B cell (primary cell): Measurements from ENCODE around the gene FAM120AOS. TPM values are rescaled to one million over a fixed set of nuclear protein-coding genes. Genes with fewer than 3 reads are reported as not detected.
"Not testable (repeated sequence)": the region's sequence is repeated elsewhere in the genome, so short reads cannot be mapped to it uniquely, and the experiment has no call there.

ENCODE experiments used
- ATAC-seq: fragments of 200-7000 bp; cut with Tn5 transposase; one replicate; pipeline ENCODE4 v1.10.0; 2021; ENCODE audit warnings: low read depth, mild to moderate bottlenecking, moderate number of reproducible peaks, moderate library complexity
- CTCF ChIA-PET: fragments of 350-600 bp; sonication (Branson Sonifier 250); formaldehyde crosslinking; loops from one replicate; lab custom pipeline; 2021; ENCODE audit warnings: antibody characterized with exemption, inconsistent platforms; lab: Charles Lee
- POLR2A ChIA-PET: fragments of 350-600 bp; sonication (Branson Sonifier 250); formaldehyde crosslinking; loops from one replicate; lab custom pipeline; 2021; ENCODE audit warnings: antibody characterized with exemption; lab: Charles Lee
- DNase-seq: peaks from one replicate; pipeline ENCODE4 v3.0.0; 2013
- H2AFZ ChIP-seq: 2 replicates; pipeline ENCODE4 v1.6.1; 2012; ENCODE audit warnings: mild to moderate bottlenecking, low read depth, low read length; ENCODE audit not compliant: insufficient read depth, poor library complexity, severe bottlenecking
- H3K27ac ChIP-seq, 2 donors: 1 replicate in 1 of 2; 2 replicates in 1 of 2; pipeline ENCODE4 v1.5.1; 2012 to 2013; ENCODE audit warnings: low read length in 2 of 2, mild to moderate bottlenecking in 2 of 2, moderate library complexity in 1 of 2
- H3K27me3 ChIP-seq, 4 experiments: fragments of 200-600 bp in 1 of 4; sonication (generic) in 1 of 4; replicated peaks in 1 of 4; 1 replicate in 2 of 4; 2 replicates in 2 of 4; pipeline versions ENCODE4 v1.6.1 to v1.7.0; 2013 to 2016; ENCODE audit warnings: low read length in 3 of 4, mild to moderate bottlenecking in 2 of 4, mixed read lengths in 1 of 4, moderate library complexity in 1 of 4; ENCODE audit not compliant: insufficient read depth in 4 of 4, control insufficient read depth in 3 of 4; ENCODE audit errors: control extremely low read depth in 1 of 4
- H3K36me3 ChIP-seq, 2 experiments: replicated peaks in 1 of 2; 1 replicate in 1 of 2; 2 replicates in 1 of 2; pipeline versions ENCODE4 v1.6.1 to v1.7.1; 2013; ENCODE audit warnings: low read length in 1 of 2; ENCODE audit not compliant: insufficient read depth in 2 of 2, control insufficient read depth in 1 of 2; ENCODE audit errors: control extremely low read depth in 1 of 2, extremely low read depth in 1 of 2
- H3K4me1 ChIP-seq, 2 donors: fragments of 200-600 bp in 1 of 2; sonication (generic) in 1 of 2; 1 replicate in 1 of 2; 2 replicates in 1 of 2; pipeline versions ENCODE4 v1.5.1 to v1.6.1; 2013 to 2017; ENCODE audit warnings: low read length in 2 of 2; ENCODE audit not compliant: control insufficient read depth in 2 of 2, insufficient read depth in 2 of 2
- H3K4me2 ChIP-seq: replicated peaks from 2 replicates; pipeline ENCODE3; 2012; ENCODE audit warnings: mild to moderate bottlenecking, low read depth, low read length; ENCODE audit not compliant: poor library complexity, severe bottlenecking
- H3K4me3 ChIP-seq, 5 experiments: fragments of 200-600 bp in 1 of 5; sonication (generic) in 1 of 5; 1 replicate in 3 of 5; 2 replicates in 2 of 5; pipeline versions ENCODE4 v1.5.1 to v1.7.0; 2011 to 2016; ENCODE audit warnings: low read length in 4 of 5, mild to moderate bottlenecking in 4 of 5, low read depth in 2 of 5, control low read depth in 1 of 5, moderate library complexity in 1 of 5; ENCODE audit not compliant: insufficient read depth in 1 of 5; ENCODE audit errors: control extremely low read depth in 1 of 5, extremely low read depth in 1 of 5
- H3K79me2 ChIP-seq: fragments of 200-600 bp; sonication (generic); one replicate; pipeline ENCODE4 v1.6.0; 2016; ENCODE audit warnings: low read length; ENCODE audit not compliant: control insufficient read depth, insufficient read depth
- H3K9ac ChIP-seq: fragments of 200-600 bp; sonication (generic); 2 replicates; pipeline ENCODE4 v1.6.1; 2017; ENCODE audit warnings: mild to moderate bottlenecking, low read length, moderate library complexity
- H3K9me3 ChIP-seq, 3 donors: one replicate each; pipeline versions ENCODE4 v1.6.1 to v1.7.1; 2013; ENCODE audit warnings: low read length in 2 of 3; ENCODE audit not compliant: control insufficient read depth in 2 of 3, insufficient read depth in 1 of 3; ENCODE audit errors: control extremely low read depth in 1 of 3
- H4K20me1 ChIP-seq: 2 replicates; pipeline ENCODE4 v1.6.0; 2012; ENCODE audit warnings: mild to moderate bottlenecking, low read length; ENCODE audit not compliant: insufficient read depth, control insufficient read depth, poor library complexity, severe bottlenecking
- H3K27ac Mint-ChIP-seq: one replicate; pipeline ENCODE4 v1.8.0; 2021; ENCODE audit warnings: mixed read lengths
- H3K27me3 Mint-ChIP-seq: one replicate; pipeline ENCODE4 v1.8.0; 2021; ENCODE audit warnings: mixed read lengths
- H3K4me1 Mint-ChIP-seq: one replicate; pipeline ENCODE4 v1.8.0; 2021; ENCODE audit warnings: mixed read lengths
- H3K4me3 Mint-ChIP-seq: one replicate; pipeline ENCODE4 v1.8.0; 2021; ENCODE audit warnings: mixed read lengths
- H3K9me3 Mint-ChIP-seq: one replicate; pipeline ENCODE4 v1.8.0; 2022; ENCODE audit warnings: mixed read lengths; ENCODE audit not compliant: insufficient read depth
- EZH2 ChIP-seq: IDR thresholded peaks from 2 replicates; pipeline ENCODE4 v1.6.1; 2012; ENCODE audit warnings: borderline replicate concordance, low read depth, mild to moderate bottlenecking, moderate library complexity, low read length; ENCODE audit not compliant: insufficient read depth, poor library complexity, severe bottlenecking
- WGBS: methylation state at CpG from one replicate; pipeline ENCODE4 v1.1.5; 2013; ENCODE audit warnings: missing lambda C conversion rate; ENCODE audit not compliant: insufficient coverage; 5-methylcytosine and 5-hydroxymethylcytosine counted together
- intact Hi-C: fragments of 100-400 bp; cut with micrococcal nuclease; formaldehyde crosslinking; loops from one replicate; pipeline ENCODE4 v1.10.0; 2022
- polyA plus RNA-seq: library from polyadenylated mRNA; depleted of rRNA; stranded (reverse); fragments of >200 nt; gene quantifications from 2 replicates; pipeline ENCODE4 v1.2.3, GENCODE V29; 2012
- total RNA-seq, 2 donors: library from RNA; stranded (reverse); fragments of 120-200 nt in 1 of 2; gene quantifications; 1 replicate in 1 of 2; 2 replicates in 1 of 2; pipeline versions ENCODE4 v1.2.3 to v1.2.4, GENCODE V29; 2013 to 2022
- TF ChIP-seq, protein P1 (sequence below): fragments of 200-600 bp; IDR thresholded peaks from one replicate; pipeline ENCODE4 v1.8.0; 2022; ENCODE audit warnings: antibody characterized with exemption, mild to moderate bottlenecking

Gene FAM120AOS
- total and polyA plus RNA-seq, 2 donors (not counting 1 experiment from before 2014, with no cell fraction given) = 36.0 to 47.8 TPM

- Mint-ChIP-seq H3K27ac (no peak overlapping the region), H3K9me3 (no peaks in the 10 kb centered on the region), H3K4me3 (no peak overlapping the region), H3K27me3 (no peaks in the 10 kb centered on the region), H3K4me1 (peaks cover 14% of the 10 kb centered on the region)
- intact Hi-C loops = no loop called here
- no peaks in the 10 kb centered on the region for H4K20me1 ChIP-seq
- TF ChIP-seq, protein P1, sequence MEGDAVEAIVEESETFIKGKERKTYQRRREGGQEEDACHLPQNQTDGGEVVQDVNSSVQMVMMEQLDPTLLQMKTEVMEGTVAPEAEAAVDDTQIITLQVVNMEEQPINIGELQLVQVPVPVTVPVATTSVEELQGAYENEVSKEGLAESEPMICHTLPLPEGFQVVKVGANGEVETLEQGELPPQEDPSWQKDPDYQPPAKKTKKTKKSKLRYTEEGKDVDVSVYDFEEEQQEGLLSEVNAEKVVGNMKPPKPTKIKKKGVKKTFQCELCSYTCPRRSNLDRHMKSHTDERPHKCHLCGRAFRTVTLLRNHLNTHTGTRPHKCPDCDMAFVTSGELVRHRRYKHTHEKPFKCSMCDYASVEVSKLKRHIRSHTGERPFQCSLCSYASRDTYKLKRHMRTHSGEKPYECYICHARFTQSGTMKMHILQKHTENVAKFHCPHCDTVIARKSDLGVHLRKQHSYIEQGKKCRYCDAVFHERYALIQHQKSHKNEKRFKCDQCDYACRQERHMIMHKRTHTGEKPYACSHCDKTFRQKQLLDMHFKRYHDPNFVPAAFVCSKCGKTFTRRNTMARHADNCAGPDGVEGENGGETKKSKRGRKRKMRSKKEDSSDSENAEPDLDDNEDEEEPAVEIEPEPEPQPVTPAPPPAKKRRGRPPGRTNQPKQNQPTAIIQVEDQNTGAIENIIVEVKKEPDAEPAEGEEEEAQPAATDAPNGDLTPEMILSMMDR = no peak
- TF ChIP-seq EZH2 = no peak
- H3K4me2 ChIP-seq = no peak overlapping the region
- ATAC-seq (no peak), DNase-seq (no peak)
- ChIA-PET CTCF (no interaction called here), POLR2A (no interaction called here)
- no peak overlapping the region for H3K4me3 ChIP-seq
- WGBS = 88% methylated on average over 2 of the region's 3 CpGs
- H3K27me3 ChIP-seq = no peaks in the 10 kb centered on the region
- no peak overlapping the region for H3K9ac ChIP-seq
- H3K9me3 ChIP-seq = no peaks in the 10 kb centered on the region
- peaks cover 9 to 28% of the 10 kb centered on the region in 2 experiments for H3K36me3 ChIP-seq
- H3K79me2 ChIP-seq = peaks cover 17% of the 10 kb centered on the region
- no peak overlapping the region for H2AFZ ChIP-seq
- H3K27ac ChIP-seq = peak overlapping the region in 1 of 2 donors; percentile 11
- H3K4me1 ChIP-seq = peaks cover 7 to 9% of the 10 kb centered on the region in 2 donors
Observed at GRCh38 chr9:93446073-93446472, 7.3 kb downstream of the FAM120AOS start.

DNA sequence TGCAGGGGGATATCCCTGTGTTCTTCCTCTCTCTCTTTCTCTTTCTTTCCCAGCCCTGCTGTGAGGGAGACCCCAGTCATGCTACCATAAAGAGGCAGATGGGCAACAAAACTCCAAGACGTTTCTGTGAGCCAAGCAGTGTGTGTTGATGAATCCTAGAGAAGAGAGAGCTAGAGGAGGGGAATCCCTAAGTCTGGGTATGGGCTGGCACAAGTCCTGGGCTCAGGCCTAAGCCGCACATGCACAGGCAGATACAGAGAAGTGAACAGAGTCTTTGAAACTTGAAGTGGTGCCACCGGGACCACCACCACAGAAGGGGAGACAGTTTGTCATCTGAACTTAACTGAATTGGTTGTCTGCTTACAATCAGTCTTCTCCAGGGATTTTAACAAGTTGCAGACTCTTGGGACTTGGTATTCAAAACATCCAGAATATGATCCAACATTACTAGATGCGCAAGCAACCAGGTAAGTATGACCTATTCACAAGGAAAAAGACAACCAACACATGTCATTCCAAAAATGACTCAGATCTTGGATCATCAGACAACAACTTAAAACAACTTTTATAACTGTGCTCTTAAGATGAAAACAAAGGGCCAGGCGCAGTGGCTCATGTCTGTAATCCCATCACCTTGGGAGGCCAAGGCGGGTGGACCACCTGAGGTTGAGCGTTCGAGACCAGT, 12.3 kb downstream of the FAM120AOS start:
- no peak overlapping the region for H3K4me2 ChIP-seq
- Mint-ChIP-seq H3K4me1 (no peaks in the 10 kb centered on the region), H3K4me3 (no peak overlapping the region), H3K9me3 (no peaks in the 10 kb centered on the region), H3K27me3 (no peaks in the 10 kb centered on the region), H3K27ac (no peak overlapping the region)
- H3K9ac ChIP-seq = no peak overlapping the region
- TF ChIP-seq, protein P1 = no peak
- H2AFZ ChIP-seq = no peak overlapping the region
- no peak overlapping the region for H3K27ac ChIP-seq
- DNase-seq (no peak), ATAC-seq (no peak)
- POLR2A ChIA-PET = no interaction called here
- H3K27me3 ChIP-seq = no peaks in the 10 kb centered on the region
- no peaks in the 10 kb centered on the region for H3K9me3 ChIP-seq
- H3K4me1 ChIP-seq = no peaks in the 10 kb centered on the region
- 97% methylated on average over 8 of the region's 8 CpGs for WGBS
- H3K36me3 ChIP-seq = peaks cover 2 to 10% of the 10 kb centered on the region in 2 experiments
- CTCF ChIA-PET = no interaction called here
- no peaks in the 10 kb centered on the region for H3K79me2 ChIP-seq
- no peak overlapping the region for H3K4me3 ChIP-seq
- no peaks in the 10 kb centered on the region for H4K20me1 ChIP-seq
- intact Hi-C loops = no loop called here

DNA sequence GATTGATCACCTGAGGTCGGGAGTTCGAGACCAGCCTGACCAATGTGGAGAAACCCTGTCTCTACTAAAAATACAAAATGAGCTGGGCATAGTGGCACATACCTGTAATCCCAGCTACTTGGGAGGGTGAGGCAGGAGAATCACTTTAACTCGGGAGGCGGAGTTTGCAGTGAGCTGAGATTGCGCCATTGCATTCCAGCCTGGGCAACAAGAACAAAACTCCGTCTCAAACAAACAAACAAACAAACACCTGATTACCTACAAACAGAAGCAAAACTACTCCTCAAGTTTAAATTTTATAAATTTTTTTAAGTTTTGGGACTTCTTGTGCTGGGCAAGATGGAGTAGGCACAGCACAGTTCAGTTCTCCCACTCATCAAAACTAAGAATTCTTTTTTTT, 14.1 kb downstream of the FAM120AOS start:
- ATAC-seq, H3K4me2 ChIP-seq, H3K9ac ChIP-seq, H2AFZ ChIP-seq, H3K4me1 ChIP-seq, H3K9me3 Mint-ChIP-seq, POLR2A ChIA-PET, H3K36me3 ChIP-seq, H3K4me1 Mint-ChIP-seq, H3K4me3 Mint-ChIP-seq, H3K9me3 ChIP-seq, H3K27ac Mint-ChIP-seq, H3K27me3 ChIP-seq, H4K20me1 ChIP-seq, H3K4me3 ChIP-seq, DNase-seq, H3K27me3 Mint-ChIP-seq, intact Hi-C loops, H3K79me2 ChIP-seq, H3K27ac ChIP-seq: not testable (repeated sequence)
- CTCF ChIA-PET = interaction anchor here (0.6 to 0.7 kb wide), 2 partner anchors 117 to 304 kb away, joined by 3 to 4 read pairs; no protein-coding TSS in a partner anchor
- 100% methylated on average over 6 of the region's 6 CpGs for whole genome bisulfite sequencing
